HG03558 (cell line): Measurements from ENCODE around the gene FAM162B.
"Not testable (repeated sequence)": the region's sequence is repeated elsewhere in the genome, so short reads cannot be mapped to it uniquely, and the experiment has no call there.

Experiments used
- ATAC-seq: cut with Tn5 transposase; IDR thresholded peaks from one replicate; pipeline ENCODE4 v1.9.1; 2021; ENCODE audit warnings: moderate number of reproducible peaks; ENCODE audit not compliant: unreplicated experiment; ENCODE audit errors: extremely low read depth

The FAM162B gene

DNA sequence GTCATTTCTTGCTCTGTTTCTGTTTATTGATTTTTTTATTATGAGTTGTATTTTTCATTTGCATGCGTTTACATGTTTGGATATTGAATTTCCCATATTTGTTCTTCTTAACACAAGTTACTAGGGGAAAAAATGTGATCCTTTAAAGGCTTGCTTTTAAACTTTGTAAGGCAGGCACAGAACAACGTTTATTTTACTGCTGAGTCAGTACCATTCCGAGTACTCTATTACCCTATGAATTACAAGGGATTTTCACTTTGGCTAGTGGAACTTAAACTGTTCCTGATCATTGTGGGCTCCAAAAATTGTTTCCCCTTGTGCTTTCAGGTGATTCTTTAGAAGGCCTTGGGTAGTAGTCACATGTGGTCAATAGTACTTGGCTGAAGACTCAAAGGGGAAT lies 28.5 kb downstream of the FAM162B start:
- no peak for ATAC-seq

DNA sequence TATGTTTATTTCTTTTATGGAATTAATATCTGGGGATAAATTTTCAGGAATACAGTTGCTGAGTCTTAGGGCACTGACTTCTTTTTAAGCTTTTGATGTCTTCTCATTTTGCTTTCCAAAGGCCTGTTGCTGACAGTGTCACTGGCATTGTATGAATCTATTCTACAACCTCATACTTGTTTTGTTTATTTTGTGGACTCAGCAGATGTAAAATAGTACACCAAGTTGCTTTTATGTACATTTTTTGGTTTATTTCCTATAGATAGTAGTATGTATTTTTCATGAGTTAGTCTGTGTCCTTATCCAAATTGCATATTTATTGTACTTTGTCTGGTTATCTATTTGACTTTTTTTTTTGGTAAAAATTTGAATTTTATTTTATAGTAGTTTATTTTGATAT lies 35.0 kb downstream of the FAM162B start:
- ATAC-seq = no peak

DNA sequence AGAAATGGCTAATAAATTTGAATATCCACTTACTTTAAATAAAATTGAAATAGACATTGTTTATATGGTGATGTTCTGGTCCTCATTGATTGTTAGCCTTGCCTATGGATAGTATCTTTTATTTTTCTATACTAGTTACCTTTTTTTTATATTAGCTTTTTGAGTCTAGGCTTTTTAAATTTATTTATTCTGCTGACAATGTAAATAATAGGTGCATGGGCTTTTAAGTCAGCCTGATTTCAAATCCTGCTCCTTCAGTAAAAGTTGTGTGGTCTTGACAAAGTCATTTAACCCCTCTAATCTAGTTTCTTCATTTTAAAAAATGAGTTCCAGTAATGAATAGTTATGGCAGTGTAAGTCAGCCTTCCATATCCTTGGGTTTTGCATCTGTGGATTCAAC lies 38.6 kb downstream of the FAM162B start:
- ATAC-seq = no peak

DNA sequence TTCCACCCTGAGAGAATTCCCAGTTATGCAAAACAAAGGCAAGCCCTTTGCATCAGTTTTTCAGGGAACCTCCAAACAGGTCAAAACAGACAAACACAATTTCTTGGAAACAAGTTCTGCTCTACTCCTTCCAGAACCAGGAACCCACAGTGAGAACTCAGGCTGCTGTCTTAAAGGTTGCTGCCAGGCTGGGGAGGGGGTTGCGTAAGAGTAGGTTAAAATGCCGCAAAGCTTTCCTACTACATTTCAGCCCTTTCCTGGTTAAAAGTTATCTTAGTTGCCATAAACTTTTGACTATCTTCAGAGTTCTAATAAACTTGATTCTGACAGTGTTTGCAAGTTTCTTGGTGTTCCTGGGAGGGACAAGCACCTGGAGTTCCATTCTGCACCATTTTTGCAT lies 50.8 kb downstream of the FAM162B start:
- ATAC-seq = no peak

DNA sequence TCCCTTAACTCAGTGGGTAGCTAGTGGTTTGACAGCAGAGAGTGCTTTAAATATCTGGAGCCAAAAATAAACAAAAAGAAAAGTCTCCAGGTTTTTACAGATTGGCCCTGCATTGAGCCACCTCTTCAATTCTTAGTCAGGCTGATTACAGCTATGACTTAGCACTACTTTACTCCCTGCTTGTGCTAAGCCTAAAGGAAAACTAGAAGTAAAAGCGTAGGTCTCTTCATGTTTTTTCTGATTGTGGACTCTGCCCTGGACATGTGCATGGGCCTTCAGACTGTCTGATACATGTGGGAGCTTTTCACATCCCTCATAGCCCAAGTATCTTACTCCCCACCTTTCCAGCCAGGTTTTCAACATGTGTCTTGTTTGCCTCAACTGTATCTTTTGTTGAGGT lies 51.2 kb downstream of the FAM162B start:
- no peak for ATAC-seq

DNA sequence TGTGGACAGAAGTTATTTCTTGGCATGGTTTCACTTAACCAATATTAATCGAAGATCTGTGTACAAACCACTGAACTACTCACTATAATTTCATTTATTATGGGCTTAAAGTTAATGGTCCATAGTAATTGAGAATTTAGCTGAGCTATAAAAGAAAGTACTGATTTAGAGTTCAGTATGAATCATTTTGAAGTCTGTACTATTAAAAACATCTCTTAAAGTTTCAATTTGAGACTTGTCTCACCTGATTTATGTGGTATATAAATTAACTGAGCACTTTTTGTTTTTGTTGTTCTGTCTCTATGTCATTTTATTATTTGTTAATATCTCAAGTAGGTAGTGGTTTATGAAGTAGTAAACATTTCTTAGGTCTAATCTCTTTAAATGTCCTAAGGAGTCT lies 59.6 kb downstream of the FAM162B start:
- no peak for ATAC-seq

DNA sequence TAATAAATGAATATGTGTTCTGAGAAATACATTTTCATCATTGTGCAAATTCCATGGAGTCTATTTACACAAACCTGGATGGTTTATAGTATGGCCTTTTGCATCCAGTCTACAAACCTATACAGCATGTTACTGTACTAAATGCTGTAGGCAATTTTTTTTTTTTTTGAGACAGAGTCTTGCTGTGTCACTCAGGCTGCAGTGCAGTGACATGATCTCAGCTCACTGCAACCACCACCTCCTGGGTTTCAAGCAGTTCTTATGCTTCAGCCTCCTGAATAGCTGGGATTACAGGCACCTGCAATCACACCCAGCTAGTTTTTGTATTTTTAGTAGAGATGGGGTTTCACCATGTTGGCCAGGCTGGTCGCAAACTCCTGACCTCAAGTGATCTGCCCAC lies 61.6 kb downstream of the FAM162B start:
- not testable (repeated sequence) for ATAC-seq
